HEK293T (cell line): ENCODE measurements around the gene HSPB9.

Experiments
- ARNT ChIP-seq: fragments of 450-650 bp; IDR thresholded peaks from 2 replicates; pipeline ENCODE4 v1.6.1; 2017; ENCODE audit warnings: mild to moderate bottlenecking
- BHLHE40 ChIP-seq: fragments of 450-650 bp; IDR thresholded peaks from 2 replicates; pipeline ENCODE4 v1.6.1; 2016; ENCODE audit warnings: mild to moderate bottlenecking, moderate library complexity, borderline replicate concordance
- CTBP1 ChIP-seq: fragments of 450-650 bp; IDR thresholded peaks from 2 replicates; pipeline ENCODE4 v1.6.1; 2016; ENCODE audit warnings: borderline replicate concordance
- ELF4 ChIP-seq: fragments of 450-650 bp; IDR thresholded peaks from 2 replicates; pipeline ENCODE4 v1.6.1; 2017; ENCODE audit warnings: antibody characterized with exemption
- FOXA1 ChIP-seq: fragments of 450-650 bp; IDR thresholded peaks from 2 replicates; pipeline ENCODE4 v1.6.1; 2016; ENCODE audit warnings: mild to moderate bottlenecking
- FOXK2 ChIP-seq: fragments of 450-650 bp; IDR thresholded peaks from 2 replicates; pipeline ENCODE4 v1.6.1; 2016; ENCODE audit warnings: mild to moderate bottlenecking
- FOXM1 ChIP-seq: fragments of 450-650 bp; IDR thresholded peaks from 2 replicates; pipeline ENCODE4 v1.6.1; 2017; ENCODE audit warnings: mild to moderate bottlenecking, borderline replicate concordance
- HDGF ChIP-seq: fragments of 450-650 bp; IDR thresholded peaks from 2 replicates; pipeline ENCODE4 v1.6.1; 2017; ENCODE audit warnings: antibody characterized with exemption, borderline replicate concordance
- LEF1 ChIP-seq: fragments of 450-650 bp; IDR thresholded peaks from 2 replicates; pipeline ENCODE4 v1.6.1; 2017; ENCODE audit warnings: mild to moderate bottlenecking, borderline replicate concordance
- NFRKB ChIP-seq: fragments of 450-650 bp; IDR thresholded peaks from 2 replicates; pipeline ENCODE4 v1.6.1; 2016; ENCODE audit warnings: mild to moderate bottlenecking, moderate library complexity
- PKNOX1 ChIP-seq: fragments of 450-650 bp; IDR thresholded peaks from 2 replicates; pipeline ENCODE4 v1.6.1; 2016
- SP1 ChIP-seq: fragments of 450-650 bp; IDR thresholded peaks from 2 replicates; pipeline ENCODE4 v1.6.1; 2017
- SUZ12 ChIP-seq: fragments of 450-650 bp; IDR thresholded peaks from 2 replicates; pipeline ENCODE4 v1.6.1; 2016; ENCODE audit warnings: mild to moderate bottlenecking
- TARDBP ChIP-seq: fragments of 450-650 bp; IDR thresholded peaks from 2 replicates; pipeline ENCODE4 v1.6.1; 2016

GRCh38 chr17:42110301-42111264 is 12.0 kb upstream of the HSPB9 start:
- TF ChIP-seq FOXA1 (no peak), CTBP1 (no peak), FOXM1 (no peak), HDGF (no peak), BHLHE40 (no peak), ELF4 (no peak), SUZ12 (no peak), FOXK2 (no peak), SP1 (no peak), TARDBP (no peak), NFRKB (no peak), ARNT (no peak), LEF1 (no peak), PKNOX1 (no peak)
